TTC549 (cell line): ENCODE results near the gene RNF168.
"Not testable (repeated sequence)": the region's sequence is repeated elsewhere in the genome, so short reads cannot be mapped to it uniquely, and the experiment has no call there.

ENCODE experiments used
- FAIRE-seq: peaks from 2 replicates; lab custom pipeline; 2012; peaks lifted over from hg19 to GRCh38; lab: Jason Lieb, UNC

The RNF168 gene

DNA sequence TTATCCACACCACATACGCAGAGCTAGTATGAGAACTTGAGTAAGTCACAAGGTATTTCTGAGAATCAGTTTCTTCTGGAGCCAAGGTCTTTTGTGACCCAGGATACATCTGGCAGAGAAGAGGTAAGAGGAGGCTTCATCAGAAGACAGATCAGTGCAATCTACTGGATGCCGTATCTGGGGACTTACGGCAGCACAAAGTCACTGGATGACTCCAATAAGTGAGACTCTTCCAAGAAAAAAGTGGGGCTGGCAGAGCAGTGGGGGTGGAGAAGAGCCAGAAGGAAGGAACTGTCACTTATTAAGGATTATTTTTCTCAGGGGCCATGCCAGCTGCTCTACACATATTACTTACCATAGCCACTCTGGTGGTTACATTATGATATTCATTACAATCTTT lies 39.8 kb downstream of the RNF168 start:
- FAIRE-seq: no peak

GRCh38 chr3:196463478-196463756 lies 40.2 kb downstream of the RNF168 start:
- no peak for FAIRE-seq

GRCh38 chr3:196462680-196463477 lies 40.7 kb downstream of the RNF168 start:
- FAIRE-seq: not testable (repeated sequence)

- FAIRE-seq: no peak
These were observed 45.5 kb downstream of the RNF168 start for GRCh38 chr3:196458063-196458462.

DNA sequence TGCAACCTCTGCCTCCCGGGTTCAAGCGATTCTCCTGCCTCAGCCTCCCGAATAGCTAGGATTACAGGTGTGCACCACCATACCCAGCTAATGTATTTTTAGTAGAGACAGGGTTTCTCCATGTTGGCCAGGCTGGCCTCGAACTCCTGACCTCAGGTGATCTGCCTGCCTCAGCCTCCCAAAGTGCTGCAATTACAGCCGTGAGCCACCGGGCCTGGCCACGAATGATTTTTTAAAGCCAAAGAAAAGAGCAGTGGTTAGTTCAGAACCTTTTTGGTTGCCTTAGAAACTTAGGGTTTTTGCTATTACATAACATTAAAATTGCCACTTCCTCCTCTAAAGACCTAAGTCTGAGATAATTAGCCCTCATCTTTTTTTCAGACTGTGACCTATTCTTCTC lies 46.1 kb downstream of the RNF168 start:
- FAIRE-seq: not testable (repeated sequence)

- FAIRE-seq: no peak
These were observed 48.6 kb downstream of the RNF168 start for GRCh38 chr3:196454935-196455334.

GRCh38 chr3:196445391-196445790 lies 58.2 kb downstream of the RNF168 start:
- not testable (repeated sequence) for FAIRE-seq

- no peak for FAIRE-seq
These were observed 59.1 kb downstream of the RNF168 start for GRCh38 chr3:196444500-196444894.

GRCh38 chr3:196440696-196441095 lies 62.9 kb downstream of the RNF168 start:
- FAIRE-seq: no peak

DNA sequence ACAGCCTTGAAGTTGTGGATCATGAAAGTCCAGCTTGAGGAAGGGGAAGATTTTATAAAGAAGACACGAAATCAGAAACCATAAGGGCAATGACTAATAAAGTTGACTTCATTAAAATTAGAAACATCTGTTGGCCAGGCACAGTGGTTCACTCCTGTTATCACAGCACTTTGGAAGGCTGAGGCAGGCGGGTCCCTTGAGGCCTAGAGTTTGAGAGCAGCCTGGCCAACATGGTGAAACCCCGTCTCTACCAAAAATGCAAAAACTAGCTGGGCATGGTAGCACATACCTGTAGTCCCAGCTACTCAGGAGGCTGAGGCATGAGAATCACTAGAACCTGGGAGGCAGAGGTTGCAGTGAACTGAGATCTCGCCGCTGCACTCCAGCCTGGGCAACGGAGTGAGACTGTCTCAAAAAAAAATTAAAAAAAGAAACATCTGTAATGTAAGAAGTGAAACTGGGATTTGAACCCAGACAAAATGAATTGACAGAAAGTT lies 63.5 kb downstream of the RNF168 start:
- no peak for FAIRE-seq

DNA sequence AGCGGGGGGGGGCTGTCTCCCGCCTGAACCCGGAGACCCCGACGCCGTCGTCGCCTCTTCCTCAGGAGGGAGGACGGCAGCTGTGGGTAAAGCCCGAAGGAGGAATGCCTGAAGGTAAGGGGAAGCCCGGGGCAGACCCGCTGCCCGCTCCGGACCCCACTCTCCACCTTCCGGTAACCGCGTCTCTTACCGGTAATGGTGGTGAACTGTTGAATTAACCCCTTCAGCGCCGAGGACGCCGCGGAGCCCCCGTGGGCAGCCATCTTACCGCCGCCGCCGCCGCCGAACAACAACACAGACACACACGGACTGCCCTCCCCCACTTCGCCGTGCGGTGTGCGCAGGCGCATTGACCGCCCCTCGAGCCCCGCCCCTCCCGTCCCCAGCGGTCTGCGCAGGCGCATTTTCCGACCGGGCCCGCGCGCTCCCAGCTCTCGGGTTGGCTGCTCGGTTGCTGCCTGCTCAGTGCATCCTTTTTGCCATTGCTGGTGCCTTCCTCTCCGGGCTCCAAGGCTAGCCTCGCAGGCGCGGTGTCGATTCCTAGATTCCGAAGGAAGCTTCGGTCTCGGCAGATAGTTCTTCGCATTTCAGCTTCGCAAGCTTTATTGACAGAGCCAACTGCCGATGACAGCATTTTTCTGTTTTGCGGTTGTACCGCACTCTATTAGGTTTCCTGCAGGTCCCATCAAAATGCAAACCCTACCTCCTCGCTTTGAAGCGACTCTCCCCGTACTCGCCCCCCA lies 71.3 kb downstream of the RNF168 start, which contains the start of gene UBXN7:
TSS of gene UBXN7 (minus strand) at position 291 of the 743 bp plus-strand sequence. CDS start at position 263, 28 bp downstream.
- FAIRE-seq: no peak

DNA sequence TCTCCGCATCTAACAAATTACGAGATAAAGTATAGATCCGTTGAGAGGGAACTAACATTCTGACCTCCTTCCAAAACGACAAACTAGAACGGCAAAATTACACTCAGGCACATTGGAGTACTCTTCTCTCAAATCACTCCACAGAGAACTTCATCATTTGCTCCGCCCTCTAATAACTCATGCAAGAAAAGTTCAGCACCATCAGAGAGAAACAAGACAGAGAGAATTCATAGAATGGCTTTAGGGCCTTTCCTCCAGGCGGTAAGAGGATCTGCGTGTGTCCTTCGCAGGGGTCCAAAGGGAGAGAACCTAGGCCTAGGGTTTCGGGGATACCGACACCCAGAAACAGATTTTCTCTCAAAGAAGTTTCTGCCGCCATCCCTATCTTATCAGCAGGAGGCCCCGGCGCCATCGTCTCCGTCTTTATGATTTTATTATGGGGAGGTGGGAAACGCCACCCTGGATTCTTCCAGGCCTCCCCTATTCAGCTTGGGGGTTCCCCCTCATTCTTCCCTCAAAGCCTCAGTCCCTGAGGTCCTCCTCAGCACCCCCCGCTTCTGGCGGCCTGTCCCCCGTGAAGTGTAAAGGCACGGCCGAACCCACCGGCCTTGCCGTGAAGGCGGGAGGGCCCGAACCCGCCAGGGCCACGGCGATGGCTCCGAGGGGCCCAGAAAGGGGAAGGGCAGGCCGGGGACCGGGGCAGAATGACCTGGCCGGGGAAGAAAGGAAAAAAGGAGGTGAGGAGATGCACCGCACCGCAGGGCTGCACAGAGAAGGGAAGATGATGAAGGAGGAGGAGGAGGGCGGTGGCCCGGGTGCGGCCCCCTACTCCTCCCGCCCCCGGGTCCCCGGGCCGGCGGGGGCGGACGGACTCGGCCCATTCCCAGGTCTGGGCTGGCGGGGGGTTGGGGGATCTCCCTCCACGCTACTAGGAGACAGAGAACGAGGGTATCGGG lies 72.1 kb downstream of the RNF168 start:
- no peak for FAIRE-seq

DNA sequence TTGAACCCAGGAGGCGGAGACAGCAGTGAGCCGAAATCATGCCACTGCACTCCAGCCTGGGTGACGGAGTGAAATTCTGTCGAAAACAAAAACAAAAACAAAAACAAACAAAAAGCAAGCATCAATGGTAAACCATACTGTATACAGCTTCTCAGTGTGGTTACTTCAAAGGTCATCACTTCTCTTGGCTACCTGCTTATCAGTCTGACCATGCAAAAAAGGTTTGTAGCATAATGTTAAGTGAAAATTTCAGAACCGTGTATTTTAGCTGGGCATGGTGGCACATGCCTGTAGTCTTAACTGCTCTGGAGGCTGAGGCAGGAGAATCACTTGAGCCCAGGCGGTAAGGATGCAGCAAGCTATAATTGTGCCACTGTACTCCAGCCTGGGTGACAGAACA lies 75.5 kb downstream of the RNF168 start:
- no peak for FAIRE-seq

DNA sequence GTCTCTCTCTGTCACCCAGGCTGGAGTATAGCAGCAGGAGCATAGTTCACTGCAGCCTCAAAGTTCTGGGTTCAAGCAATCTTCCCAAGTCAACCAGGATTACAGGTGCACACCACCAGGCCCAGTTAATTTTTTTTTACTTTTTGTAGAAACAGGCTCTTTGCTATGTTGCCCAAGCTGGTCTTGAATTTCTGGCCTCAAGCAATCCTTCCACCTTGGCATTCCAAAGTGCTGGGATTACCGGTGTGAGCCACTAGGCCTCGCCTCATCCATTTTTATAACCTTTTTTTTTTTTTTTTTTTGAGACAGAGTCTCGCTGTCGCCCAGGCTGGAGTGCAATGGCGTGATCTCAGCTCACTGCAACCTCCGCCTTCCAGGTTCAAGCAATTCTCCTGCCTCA lies 79.1 kb downstream of the RNF168 start:
- FAIRE-seq: not testable (repeated sequence)

GRCh38 chr3:196423044-196423781 lies 80.4 kb downstream of the RNF168 start:
- FAIRE-seq: no peak

DNA sequence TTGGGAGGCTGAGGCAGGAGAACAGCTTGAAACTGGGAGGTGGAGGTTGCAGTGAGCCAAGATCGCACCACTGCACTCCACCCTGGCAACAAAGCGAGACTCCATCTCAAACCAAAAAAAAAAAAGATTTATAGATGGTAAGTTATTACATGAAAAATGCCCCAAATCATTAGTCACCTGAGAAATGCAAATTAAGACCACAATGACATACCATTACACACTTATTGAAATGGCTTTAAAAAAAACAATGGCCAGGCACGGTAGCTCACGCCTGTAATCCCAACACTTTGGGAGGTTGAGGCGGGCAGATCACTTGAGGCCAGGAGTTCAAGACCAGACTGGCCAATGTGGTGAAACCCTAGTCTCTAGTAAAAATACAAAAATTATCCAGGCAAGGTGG lies 81.9 kb downstream of the RNF168 start:
- not testable (repeated sequence) for FAIRE-seq

- FAIRE-seq: no peak
These were observed 84.2 kb downstream of the RNF168 start for GRCh38 chr3:196419386-196419785.
